ENCODE results near the gene CDK4.
"Not testable (repeated sequence)": the region's sequence is repeated elsewhere in the genome, so short reads cannot be mapped to it uniquely, and the experiment has no call there.

The CDK4 gene

DNA sequence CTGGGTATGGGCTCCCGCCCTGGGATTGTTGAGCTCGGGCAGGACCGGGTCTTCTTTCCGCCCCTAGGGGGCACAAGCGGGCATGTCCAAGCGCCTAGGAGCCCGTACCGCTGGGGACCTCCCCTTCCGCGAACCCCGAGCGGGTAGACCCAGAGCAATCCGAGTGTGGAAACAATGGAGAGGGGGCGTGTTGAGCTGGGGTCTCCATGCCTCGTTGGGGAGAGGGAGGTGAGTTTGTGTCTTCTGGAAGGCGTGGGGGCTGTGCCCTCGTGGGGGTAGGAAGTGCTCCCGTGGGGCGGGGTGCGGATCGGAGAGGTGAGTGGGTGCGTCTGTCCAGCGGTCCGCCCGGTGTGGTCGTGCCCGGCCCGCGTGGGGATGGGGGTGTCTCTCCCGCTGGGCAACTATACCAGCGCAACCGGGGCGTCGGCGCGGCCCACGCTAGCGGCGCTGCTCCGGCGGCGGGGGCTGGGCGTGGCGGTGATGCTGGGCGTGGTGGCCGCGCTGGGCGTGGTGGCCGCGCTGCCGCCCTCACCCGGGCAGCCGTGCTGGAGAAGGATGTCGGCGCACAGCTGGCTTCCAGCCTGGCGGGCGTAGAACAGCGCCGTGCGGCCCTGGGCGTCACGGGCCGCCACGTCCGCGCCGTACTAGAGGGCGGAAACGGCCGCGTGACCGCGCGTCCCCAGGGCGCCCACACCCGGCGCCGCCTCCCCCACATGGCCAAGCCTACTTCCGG is 25.8 kb downstream of the CDK4 start:
- no peak for DNase-seq (ENCODE audit: low read depth in 3 of 3)

DNA sequence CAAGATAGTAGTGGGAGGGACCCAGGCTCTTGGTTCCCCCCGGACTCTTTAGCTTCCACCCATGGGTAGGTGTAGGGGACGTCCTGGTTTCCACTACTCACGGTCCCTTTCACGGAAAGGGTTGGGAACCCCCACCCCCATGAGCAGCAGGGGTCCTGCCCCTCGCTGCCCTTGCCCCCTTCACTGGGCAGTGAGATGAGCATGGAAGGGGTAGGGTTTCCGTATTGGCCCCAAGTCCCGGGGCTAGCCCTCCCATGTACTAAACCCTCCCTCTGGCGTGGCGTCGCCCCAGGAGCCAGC is 26.3 kb downstream of the CDK4 start:
- no peak for DNase-seq (ENCODE audit: low read depth in 3 of 3)

DNA sequence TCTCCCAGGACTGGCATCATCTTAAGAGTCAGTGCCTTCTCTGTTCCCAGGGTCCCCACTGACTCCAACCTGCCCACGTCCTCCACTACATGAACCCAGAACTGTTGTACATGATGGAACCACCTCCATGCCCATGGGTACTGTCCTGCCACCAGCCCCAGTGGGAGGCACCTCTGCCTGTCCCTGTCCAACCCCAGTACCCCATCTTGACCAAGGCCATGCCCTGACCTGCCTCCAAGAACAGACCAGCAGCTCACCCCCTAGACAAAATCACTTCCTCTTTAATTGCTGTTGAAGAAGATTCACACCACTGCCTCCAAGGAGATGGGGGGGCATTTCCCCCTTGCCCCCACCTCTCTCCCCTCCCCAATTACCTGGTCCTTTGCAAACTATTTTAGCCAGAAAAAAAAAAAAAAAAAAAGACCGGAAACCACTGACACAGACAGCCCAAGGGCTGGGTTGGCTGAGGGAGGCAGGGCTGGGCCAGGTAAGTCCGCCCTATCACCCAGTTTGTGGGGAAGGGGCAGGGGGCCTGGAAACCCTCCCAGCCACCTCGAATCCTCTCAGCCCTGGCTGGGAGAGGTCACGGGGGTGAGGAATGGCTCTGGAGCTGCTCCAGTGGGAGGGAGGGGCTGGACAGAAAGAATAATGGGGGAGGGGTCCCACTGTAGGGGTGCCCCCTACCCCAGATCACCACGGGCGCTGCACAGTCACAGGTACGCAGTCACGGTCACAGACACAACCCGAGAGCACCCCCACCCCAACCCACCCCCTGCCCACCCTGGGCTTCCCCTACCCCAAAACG is 27.0 kb downstream of the CDK4 start:
- DNase-seq (ENCODE audit: low read depth in 3 of 3): no peak

DNA sequence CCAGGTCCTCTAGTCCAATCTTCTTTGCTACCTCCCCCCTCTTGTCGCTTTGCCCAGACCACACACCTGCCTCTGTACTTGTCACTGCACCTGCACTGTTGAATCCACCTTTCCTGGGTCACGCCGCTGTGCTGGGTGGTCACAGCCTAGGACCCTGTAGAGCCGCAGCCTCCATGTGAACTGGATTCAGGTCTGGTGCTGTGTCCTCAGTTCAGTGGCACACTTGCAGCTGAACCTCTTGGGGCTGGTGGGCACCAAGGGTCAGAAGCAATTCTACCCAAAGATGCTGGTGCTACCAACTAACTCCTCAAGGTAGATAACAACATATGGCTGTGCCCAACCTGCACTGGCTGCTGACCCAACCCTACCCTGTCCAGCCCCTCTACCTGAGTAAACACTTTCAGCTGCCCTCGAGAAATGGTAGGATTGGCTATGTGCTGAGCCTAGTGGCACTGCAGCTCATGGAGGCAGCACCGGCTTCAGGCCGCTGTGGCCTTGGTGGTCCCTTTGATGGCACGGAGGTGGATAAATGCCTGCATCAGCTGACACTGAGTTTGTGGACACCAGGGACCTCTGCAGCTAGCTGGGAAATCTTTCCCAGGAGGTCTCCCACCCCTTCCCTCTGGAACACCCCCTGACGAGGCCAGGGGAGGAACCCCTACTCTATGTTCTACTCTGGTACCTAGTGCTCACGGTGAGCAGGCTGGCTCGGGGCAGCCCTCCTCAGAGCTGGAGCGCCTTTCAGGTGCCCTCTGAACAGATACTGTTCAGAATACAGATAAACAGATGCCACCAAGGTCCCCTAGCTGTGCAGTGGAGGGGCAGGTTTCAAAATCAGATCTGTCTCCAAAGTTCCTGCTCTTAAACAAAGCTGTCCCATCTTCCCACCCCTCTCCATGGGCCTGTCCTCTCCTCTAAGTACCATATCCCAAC is 27.8 kb downstream of the CDK4 start:
- no peak for DNase-seq (ENCODE audit: low read depth in 3 of 3)

DNA sequence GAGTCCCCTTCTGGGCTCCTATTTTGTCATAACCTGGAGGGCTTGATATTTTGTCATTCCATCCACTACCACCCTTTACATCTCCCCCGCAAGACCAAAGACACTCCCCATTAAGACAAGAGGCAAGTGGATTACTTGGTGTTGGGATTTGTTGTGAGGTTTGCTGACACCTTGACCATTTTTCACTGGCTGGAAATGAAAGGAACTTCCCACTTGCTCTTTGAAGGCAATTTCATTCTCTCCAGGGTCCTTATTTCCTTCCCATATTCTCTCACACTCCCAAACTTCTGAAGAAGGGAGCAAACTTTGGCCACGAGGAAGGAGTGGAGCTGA is 28.5 kb downstream of the CDK4 start:
- DNase-seq (ENCODE audit: low read depth in 3 of 3): no peak

DNA sequence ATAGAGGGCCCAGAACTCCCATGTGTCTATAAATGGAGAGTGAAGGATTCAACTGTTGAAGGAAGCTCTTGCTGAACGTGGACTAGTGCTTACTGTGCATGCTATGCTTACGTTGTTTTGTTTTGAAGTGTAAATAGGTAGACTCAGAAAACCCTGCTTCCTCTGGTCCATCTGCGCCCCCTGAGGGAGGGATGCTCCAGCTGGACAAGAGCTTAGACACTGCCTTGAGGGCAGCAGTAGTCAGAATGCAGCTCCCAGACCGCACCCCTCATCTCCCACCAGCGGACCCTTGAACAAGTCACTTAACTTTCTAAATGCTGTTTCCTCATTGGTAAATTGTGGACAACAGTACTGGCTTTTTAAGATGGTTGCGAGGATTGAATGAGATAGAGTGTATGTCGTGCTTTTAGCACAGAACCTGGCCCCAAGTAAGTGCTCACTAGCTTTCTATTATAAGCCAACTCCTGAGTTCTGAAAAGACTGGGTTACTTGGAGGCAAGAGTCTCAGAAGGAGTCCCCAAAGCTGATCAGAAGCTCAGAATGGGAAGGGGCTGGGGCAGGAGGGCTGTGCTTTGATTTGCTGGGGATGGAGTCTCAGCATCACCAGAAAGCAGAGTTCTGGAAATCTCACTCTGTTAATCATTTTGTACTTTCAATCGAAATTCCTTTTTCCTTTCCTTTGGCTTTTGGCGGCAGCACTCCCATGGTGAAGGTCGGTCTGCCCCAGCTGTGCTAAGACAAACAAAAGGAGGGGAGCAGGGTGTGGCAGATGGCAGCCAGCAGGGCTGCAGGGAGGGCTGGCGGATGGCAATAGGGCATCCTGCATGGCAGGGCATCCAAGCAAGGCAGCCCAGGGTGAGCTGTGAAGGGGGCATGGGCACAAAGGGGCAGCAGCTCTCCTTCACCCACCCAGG is 29.1 kb downstream of the CDK4 start:
- DNase-seq (ENCODE audit: low read depth in 3 of 3): no peak

DNA sequence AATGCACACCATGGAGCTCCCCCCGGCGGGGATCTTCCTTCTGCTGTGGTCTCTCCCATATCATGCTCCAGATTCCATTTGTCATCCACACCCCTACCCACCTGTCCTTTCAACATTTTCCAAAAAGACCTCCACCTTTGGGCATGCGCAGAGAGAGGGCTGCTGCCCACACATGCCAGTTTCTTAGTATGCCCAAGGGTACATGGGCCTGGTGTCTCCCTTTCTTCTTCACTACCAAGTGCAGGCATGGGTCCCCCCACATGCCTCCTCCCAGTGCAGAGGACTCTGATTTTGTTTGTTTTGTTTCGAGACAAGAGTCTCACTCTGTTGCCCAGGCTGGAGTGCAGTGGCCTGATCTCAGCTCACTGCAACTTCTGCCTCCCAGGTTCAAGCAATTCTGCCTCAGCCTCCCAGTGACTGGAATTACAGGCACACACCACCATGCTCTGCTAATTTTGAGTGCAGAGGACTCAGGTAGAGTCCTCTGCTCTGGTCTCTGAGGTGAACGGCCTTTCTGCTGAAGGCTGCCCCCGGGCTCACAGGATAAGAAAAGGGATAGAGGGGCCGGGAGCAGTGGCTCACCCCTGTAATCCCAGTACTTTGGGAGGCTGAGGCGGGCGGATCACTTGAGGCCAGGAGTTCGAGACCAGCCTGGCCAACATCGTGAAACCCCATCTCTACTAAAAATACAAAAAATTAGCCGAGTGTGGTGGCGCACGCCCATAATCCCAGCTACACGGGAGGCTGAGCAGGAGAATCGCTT is 30.1 kb downstream of the CDK4 start:
- not testable (repeated sequence) for DNase-seq (ENCODE audit: low read depth in 3 of 3)

DNA sequence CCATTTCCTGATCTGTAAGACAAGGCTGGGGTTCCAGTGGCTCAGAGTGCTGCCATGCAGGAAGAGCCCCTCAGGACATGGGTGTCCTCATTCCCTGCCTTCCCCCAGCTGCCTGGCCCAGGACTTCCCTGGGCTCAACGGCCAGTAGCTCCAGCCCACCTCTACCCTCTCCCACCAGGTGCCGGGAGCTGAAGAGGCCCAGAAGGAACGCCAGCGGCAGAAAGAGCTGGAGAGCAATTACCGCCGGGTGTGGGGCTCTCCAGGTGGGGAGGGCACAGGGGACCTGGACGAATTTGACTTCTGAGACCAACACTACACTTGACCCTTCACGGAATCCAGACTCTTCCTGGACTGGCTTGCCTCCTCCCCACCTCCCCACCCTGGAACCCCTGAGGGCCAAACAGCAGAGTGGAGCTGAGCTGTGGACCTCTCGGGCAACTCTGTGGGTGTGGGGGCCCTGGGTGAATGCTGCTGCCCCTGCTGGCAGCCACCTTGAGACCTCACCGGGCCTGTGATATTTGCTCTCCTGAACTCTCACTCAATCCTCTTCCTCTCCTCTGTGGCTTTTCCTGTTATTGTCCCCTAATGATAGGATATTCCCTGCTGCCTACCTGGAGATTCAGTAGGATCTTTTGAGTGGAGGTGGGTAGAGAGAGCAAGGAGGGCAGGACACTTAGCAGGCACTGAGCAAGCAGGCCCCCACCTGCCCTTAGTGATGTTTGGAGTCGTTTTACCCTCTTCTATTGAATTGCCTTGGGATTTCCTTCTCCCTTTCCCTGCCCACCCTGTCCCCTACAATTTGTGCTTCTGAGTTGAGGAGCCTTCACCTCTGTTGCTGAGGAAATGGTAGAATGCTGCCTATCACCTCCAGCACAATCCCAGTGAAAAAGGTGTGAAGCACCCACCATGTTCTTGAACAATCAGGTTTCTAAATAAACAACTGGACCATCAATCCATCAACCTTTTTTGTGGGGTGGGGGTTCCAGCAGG is 31.2 kb downstream of the CDK4 start:
- DNase-seq (ENCODE audit: low read depth in 3 of 3): no peak

DNA sequence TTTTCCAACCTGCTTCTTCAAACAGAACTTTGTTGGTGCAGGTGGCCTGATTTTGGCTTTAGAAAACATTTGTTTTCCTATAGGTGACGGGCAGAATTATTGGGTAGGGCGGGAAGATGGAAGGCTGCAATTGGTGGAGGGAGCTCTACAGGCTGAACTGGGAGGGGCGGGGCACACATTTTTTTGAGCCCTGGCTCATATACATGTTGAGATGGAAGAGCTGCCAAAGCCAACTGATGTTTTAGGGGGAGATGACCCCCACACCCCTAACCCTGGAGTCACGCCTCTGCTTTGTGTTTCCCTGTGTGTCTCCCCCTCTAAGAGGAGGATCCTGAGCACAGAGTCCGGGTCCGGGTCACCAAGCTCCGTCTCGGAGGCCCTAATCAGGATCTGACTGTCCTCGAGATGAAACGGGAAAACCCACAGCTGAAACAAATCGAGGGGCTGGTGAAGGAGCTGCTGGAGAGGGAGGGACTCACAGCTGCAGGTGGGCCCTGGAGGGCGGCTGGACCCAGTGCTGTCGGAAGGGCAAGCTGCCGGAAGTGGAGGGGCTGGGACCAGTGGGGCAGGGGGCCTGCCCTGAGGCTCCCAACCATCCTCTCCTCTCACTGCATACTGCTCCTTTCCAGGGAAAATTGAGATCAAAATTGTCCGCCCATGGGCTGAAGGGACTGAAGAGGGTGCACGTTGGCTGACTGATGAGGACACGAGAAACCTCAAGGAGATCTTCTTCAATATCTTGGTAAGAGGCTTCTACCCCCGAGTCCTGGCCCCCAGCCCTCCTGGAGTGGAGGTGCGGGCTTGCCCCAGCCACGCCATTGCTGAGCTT is 32.1 kb downstream of the CDK4 start:
- DNase-seq (ENCODE audit: low read depth in 3 of 3): no peak

DNA sequence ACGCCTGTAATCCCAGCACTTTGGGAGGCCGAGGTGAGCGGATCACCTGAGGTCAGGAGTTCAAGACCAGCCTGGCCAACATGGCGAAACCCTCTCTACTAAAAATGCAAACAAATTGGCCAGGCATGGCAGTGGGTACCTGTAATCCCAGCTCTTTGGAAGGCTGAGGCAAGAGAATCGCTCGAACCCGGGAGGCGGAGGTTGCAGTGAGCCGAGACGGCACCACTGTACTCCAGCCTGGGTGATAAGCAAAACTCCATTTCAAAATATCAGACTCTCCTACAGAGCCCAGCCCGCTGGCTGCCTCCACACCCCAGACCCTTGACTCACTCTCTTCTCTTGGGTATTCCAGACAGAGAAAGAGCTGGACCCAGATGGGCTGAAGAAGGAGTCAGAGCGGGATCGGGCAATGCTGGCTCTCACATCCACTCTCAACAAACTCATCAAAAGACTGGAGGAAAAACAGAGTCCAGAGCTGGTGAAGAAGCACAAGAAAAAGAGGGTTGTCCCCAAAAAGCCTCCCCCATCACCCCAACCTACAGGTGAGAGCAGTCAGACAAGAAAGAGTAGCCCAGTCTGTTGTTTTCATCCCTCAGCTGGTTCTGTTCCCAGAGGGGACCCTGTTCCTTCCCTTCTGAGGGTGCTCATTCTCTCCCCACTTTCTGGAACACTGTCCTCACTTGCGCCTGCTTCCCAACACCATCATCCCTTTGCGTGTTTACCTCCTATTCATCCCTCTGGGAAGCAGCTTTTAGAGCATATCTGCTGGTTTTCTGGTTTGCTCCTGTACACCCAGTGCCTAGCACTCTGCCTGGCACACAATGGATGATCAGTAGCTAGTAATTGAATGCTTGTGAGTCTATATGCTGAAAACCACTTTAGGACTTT is 33.2 kb downstream of the CDK4 start:
- no peak for DNase-seq (ENCODE audit: low read depth in 3 of 3)

DNA sequence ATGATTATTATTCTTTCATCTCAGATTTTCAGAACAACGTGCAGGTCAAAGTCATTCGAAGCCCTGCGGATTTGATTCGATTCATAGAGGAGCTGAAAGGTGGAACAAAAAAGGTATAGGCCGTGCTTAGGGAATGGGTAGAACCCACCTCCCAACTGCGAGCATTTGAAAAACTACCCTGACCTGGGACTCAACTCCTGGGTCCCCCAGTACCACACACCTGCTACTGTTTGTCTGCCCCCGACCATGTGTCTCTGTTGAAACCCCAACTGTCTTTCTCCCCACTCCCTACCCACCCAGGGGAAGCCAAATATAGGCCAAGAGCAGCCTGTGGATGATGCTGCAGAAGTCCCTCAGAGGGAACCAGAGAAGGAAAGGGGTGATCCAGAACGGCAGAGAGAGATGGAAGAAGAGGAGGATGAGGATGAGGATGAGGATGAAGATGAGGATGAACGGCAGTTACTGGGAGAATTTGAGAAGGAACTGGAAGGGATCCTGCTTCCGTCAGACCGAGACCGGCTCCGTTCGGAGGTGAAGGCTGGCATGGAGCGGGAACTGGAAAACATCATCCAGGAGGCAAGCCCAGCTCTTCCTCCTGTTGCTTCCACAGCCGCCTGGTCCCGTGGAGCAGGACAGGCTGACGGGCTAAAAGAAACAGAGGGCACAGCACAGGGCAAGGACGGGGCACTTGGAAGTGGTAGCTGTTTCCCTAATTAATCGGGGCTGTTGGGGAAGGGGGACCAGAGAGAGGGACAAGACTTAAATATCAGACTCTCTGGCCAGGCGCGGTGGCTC is 34.1 kb downstream of the CDK4 start:
- DNase-seq (ENCODE audit: low read depth in 3 of 3): no peak

DNA sequence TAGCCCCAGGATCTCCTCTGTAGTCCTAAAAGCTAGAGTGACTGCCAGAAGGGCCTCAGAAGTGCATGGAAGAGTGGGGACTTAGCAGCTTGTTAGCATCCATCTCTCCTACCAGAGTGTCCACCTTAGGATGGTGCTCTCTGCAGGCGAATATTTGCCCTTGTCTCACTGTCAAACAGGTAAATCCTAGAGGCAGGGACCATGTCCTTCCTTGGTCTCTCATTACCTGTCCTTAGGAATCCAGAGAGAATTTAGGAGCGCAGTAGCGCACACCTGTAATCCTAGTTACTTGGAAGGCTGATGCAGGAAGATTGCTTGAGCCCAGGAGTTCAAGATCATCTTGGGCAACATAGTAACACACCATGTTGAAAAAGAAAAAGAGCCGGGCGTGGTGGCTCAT is 35.0 kb downstream of the CDK4 start:
- DNase-seq (ENCODE audit: low read depth in 3 of 3): no peak

DNA sequence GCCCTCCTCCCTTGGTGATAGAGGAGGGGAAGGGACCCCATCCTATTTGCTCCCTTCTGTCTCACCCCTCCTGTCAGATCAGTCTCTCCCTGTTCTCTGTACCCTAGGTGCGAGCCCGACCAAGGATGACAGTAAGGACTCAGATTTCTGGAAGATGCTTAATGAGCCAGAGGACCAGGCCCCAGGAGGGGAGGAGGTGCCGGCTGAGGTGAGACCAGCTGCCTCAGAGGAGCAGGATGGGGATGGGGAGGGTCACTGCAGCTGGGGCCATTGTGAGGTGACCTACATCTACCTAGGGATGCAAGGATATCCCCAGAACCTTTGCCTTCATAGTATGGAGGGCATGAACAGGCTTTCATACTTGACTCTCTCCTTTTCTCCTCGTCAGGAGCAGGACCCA is 35.8 kb downstream of the CDK4 start:
- no peak for DNase-seq (ENCODE audit: low read depth in 3 of 3)

DNA sequence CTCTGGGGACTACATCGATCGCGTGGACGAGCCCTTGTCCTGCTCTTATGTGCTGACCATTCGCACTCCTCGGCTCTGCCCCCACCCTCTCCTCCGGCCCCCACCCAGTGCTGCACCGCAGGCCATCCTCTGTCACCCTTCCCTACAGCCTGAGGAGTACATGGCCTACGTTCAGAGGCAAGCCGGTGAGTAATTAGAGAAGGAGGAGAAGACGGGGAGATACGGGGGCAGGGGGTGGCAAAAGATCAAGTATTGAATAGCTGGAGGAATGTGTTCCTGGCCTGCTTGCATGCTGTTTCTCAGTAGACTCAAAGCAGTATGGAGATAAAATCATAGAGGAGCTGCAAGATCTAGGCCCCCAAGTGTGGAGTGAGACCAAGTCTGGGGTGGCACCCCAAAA is 36.3 kb downstream of the CDK4 start:
- DNase-seq (ENCODE audit: low read depth in 3 of 3): no peak

DNA sequence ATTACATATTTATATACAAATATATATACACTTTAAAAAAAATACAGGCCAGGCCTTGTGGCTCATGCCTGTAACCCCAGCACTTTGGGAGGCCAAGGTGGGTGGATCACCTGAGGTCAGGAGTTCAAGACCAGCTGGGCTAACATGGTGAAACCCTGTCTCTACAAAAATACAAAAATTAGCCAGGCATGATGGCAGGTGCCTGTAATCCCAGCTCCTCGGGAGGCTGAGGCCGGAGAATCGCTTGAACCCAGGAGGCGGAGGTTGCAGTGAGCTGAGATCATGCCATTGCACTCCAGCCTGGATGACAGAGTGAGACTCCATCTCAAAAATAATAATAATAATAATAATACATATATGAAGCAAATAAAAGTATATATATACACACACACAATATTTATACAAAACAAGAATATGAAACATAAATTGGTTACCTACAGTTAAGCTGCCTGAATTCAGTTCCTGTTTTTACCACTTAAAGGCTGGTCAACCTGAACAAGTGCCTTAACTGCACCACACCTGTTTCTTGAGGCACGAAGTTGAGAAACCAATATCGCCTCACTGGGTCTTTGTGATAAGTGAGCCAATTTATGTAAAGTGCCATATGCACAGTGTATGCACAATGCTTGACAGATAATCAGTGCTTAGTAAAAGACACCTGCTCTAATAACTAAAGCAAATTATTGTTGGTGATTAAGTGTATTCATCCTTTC is 36.9 kb downstream of the CDK4 start:
- DNase-seq (ENCODE audit: low read depth in 3 of 3): not testable (repeated sequence)

DNA sequence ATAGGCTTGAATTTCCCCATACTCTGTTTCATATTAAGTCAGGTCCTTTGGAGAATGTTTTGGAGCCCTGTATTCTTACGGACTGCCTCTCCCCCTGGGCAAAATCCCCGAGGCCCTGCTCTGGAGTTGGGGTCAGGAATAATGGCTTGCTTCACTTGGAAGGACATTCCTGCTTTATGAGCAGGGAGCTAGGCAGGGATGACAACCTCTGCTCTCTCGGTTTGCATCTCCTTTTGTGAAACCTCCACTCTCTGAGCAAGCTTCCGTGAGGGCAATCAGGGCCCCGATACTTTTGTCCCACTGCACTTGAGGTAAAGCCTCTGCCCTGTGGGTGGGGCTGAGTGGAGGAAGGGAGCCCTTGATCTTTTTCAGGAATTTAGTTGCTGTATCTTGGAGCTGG is 38.9 kb downstream of the CDK4 start:
- DNase-seq (ENCODE audit: low read depth in 3 of 3): no peak

Measured in stimulated activated CD4-positive, alpha-beta T cell treated with anti-CD3 and anti-CD28 coated beads, TNF-alpha, amount 100 ng/mL, for 24 hours (primary cell).